HG02970 (cell line): Measurements from ENCODE around the gene KLHL26.
"Not testable (repeated sequence)": the region's sequence is repeated elsewhere in the genome, so short reads cannot be mapped to it uniquely, and the experiment has no call there.

Experiments used
- ATAC-seq: cut with Tn5 transposase; IDR thresholded peaks from one replicate; pipeline ENCODE4 v1.9.1; 2021; ENCODE audit warnings: mild to moderate bottlenecking, moderate library complexity, moderate number of reproducible peaks; ENCODE audit not compliant: unreplicated experiment, low FRiP score

The KLHL26 gene

DNA sequence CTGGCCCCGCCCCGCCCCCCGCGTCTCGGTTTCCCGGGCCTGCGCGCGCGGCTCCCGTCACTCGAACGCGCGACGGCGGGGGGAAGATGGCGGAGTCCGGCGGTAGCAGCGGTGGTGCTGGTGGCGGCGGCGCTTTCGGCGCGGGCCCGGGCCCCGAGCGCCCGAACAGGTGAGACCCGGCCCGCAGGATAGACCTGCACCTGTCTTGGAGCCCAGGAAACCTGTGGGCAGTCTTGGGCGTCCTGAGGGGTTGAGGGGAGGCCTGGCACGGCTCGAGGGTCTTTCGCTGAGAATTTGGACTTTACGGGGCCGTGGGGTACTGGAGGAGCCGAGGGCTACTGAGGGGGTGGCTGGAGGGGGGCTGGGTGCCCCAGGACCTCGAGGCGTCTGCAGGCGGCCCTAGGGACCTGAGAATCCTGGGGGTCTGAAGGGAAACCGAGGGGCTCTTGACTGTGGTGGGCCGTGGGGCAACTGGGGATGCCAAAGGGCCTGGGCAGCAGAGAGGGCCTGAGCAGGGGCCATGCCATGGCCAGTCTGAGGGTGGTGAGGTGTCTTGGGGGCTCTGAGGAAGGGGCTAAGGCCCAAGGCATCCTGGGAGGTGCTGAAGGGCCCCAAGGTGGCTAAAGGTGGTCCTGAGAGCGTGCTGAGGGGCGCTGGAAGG is at the start of gene KLHL26:
KLHL26 (plus strand) TSS at position 60 of the 661 bp plus-strand sequence; CDS start at position 87, 27 bp downstream.
- no peak for ATAC-seq

- ATAC-seq, result no peak
Measured at GRCh38 chr19:18587561-18587960, 49.3 kb upstream of the KLHL26 start.

DNA sequence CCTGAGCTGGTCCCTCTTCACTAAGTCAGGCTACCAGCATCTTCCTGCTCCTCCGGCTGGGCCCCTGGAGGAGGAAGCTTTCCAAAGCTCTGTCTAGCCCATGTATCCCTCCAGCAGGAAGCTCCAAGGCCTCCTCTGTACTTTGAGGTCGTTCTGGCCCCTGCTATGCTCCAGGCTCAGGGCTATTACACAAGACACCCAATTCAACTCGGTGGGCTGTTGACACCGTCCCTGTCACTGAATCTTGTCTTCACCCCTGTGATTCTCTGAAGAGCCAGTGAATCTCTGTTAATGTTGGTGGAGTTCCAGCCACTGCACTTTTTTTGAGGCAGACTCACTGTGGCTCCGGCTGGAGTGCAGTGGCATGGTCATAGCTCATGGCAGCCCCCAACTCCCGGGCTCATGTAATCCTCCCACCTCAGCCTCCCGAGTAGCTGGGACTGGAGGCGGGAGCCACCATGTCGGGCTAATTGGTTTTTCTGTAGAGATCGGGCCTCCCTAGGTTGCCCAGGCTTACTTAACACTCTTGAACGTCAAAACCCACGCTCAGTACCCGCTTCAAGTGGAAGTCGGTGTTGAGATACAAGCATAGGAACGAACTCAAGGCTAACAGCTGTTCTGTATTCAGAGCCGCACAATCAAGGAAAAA is 48.7 kb upstream of the KLHL26 start:
- ATAC-seq, result no peak

DNA sequence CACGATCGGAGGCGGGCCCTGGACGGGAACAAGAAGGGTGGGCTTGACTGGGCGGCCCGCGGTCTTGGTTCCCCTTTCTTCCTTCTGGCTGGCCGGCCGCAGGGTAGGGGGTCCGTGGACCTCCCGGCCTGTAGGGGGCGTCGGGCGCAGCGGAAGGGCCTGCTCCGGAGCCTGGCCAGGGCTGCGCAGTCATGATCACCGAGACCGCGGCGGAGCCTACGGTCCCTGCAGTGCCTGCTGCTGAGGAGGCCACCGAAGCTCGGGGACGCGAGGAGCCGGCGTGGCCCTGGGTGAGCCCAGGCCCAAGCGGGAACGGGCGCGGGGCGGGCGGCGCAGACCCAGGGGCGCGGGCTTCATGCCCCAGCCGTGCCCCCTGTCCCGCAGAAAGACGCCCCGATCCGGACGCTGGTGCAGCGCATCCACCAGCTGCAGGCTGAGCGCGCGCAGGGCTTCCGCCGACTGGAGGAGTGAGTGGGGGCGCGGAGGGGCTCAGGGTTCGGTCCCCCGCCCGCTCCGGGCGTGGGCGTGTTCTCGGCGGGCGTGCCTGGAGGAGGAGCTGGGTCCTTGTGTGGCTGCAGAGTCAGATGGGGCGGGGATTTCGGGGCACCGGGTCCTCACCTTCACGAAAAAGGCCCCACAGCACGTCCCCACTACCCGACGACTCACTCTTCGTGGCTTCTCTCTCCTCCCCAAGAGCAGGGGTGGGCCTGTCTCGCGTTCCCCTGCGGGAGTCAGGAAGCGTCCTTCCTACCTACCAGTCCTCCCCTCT is 48.0 kb upstream of the KLHL26 start, which contains the start of gene REX1BD:
REX1BD (plus strand) TSS at position 188 of the 769 bp plus-strand sequence; CDS start at position 192, 4 bp downstream.
- peak; percentile 55 for ATAC-seq

GRCh38 chr19:18589380-18590272 is 47.2 kb upstream of the KLHL26 start:
- peak; percentile 21 for ATAC-seq

- ATAC-seq, result no peak
Measured at GRCh38 chr19:18590273-18591272, 46.3 kb upstream of the KLHL26 start.

GRCh38 chr19:18591735-18592385 is 45.0 kb upstream of the KLHL26 start:
- ATAC-seq, result no peak

DNA sequence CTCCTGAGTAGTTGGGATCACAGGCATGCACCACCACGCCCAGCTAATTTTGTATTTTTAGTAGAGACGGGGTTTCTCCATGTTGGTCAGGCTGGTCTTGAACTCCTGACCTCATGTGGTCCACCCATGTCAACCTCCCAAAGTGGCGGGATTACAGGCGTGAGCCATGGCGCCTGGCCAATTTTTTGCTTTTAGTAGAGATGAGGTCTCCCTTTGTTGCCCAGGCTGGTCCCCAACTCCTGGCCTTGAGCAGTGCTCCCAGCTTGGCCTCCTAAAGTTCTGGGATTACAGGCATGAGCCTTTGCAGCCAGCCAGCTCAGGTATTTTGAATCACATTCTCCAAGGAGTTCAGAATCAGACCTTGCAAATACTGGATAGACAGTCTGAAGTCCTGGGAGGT is 44.1 kb upstream of the KLHL26 start:
- ATAC-seq, result not testable (repeated sequence)

- no peak for ATAC-seq
Measured at GRCh38 chr19:18593367-18594095, 43.3 kb upstream of the KLHL26 start.

DNA sequence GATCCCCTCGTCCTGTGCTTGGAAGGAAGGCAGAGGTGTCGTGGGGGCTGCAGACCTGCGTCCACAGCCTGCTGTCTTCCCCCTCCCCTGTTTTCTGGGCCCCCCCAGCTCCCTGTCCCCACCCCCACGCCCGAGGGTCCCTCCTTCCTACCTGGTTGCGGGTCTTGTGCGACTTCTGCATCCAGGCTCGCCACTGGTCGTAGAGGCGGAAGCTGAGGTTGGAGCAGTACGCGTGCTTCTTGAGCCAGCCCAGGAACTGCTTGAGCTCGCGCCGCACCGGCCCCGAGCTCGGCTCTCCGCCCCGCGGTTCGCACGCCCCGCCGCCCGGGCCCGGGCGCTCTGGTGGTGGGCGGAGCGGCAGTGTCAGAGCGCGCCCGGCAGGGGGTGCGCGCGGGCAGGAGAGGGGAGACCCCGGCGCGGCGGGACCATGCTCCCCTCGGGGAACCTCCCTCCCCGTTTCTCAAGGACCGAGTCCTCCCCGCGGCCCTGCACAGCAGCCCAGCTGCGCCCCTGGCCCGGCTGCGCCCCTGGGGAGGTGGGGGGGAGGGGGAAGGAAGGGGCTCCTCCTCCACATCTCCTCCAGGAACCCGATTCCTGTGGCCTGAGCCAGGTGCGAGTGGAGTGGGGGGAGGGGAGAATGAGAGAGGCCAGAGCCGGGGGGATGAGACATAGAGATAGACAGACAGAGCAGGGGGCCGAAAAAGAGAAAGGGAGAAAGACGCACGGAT is 42.6 kb upstream of the KLHL26 start:
- no peak for ATAC-seq

- no peak for ATAC-seq
Measured at GRCh38 chr19:18594824-18595373, 41.9 kb upstream of the KLHL26 start.

DNA sequence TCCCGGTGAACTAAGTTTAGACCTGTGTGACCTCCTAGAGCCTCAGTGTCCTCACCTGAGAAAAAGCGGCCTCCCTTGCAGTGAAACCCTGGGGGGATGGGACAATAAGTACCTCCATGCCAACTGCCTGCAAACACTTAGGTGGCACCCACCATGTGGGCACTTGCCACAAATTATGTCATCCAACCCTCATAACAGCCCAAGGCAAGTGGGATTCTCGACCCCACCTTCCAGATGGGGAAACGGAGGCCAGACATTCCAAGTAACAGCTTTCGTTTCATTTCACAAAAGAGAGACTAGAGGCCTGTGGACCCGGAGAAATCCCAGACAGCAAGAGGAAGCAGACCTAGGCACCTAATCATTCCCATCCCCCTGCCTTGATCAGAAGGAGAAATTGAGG is 41.4 kb upstream of the KLHL26 start:
- no peak for ATAC-seq

GRCh38 chr19:18596752-18597157 is 40.1 kb upstream of the KLHL26 start:
- ATAC-seq, result no peak

DNA sequence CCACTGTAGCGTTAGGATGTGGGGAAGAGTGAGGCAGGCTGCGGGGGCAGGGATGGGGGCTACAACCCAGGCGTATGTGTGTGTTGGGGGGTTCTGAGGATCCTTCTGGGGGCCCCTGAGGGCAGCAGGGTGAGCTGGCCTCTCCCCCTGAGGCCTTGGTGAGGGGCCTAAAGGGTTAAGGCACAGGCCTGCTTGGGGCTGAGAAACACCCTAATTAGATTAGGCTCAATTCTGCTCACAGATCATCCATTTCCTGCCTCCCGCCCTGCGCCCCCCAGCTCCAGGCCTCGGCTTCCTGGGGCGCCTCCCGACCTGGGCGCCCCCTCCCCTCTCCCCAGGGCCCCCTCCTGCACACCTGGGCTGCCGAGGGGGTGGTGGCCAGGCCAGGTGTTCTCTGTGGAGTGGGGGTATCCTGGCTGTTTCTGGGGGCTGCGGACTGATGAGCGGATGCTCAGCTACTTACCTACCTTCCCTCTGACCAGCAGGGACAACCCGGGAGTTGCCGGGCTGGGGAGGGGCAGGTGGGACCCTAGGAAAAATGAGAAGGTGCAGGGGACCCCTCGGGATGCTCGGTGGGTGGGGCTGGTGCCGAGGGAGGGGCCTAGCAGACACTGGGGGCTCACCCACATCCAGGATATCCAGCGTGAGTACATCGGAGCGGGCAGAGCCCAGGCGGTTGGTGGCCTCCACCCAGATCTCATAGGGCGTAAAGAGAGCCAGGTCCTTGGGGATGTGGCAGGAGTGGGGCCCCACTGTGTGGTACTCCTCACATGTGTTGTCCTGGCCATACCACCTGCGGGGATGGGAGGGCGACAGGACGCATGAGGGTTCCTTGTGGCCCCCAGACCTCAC is 38.8 kb upstream of the KLHL26 start:
- no peak for ATAC-seq

- ATAC-seq, result no peak
Measured at GRCh38 chr19:18599485-18599884, 37.3 kb upstream of the KLHL26 start.
